ENCODE measurements around the gene AGRN. TPM values are rescaled to one million over a fixed set of nuclear protein-coding genes. Genes with fewer than 3 reads are reported as not detected.

AGRN gene
- total and polyA plus RNA-seq, 4 experiments from 2014 or later = 1.2 to 1.4 TPM; not detected in 2

- CTCF ChIA-PET (ENCODE audit: partially characterized antibody) = interaction anchor here (1.1 to 1.5 kb wide), 2 partner anchors 28 to 39 kb away, joined by 3 to 5 read pairs; partner anchors contain the start of gene ISG15
- no peak overlapping the region for H3K27ac Mint-ChIP-seq
These were observed 21.2 kb downstream of the AGRN start for GRCh38 chr1:1041092-1041523.

DNA sequence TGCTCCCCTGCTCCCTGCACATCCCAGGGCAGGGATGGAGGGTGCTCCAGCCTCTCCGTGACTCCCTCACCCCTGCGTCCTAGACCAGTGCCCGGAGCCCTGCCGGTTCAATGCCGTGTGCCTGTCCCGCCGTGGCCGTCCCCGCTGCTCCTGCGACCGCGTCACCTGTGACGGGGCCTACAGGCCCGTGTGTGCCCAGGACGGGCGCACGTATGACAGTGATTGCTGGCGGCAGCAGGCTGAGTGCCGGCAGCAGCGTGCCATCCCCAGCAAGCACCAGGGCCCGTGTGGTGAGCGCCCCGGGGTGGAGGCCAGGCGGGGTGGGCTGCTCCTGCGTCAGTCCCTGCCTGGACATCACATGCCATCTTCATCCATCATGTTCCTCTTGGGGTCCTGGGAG, 22.0 kb downstream of the AGRN start:
- POLR2A ChIA-PET (ENCODE audit: partially characterized antibody) = no interaction called here
- H3K27ac Mint-ChIP-seq = no peak overlapping the region
- H3K4me1 Mint-ChIP-seq = peaks cover 5 to 17% (median 11%) of the 10 kb centered on the region in 4 donors
- CTCF ChIA-PET (ENCODE audit: partially characterized antibody) = no interaction called here
- Histone ChIP-seq H3K4me3 (ENCODE audit: low read length in 2 of 2) (no peak overlapping the region), H3K36me3 (ENCODE audit: insufficient read depth, low read length) (no peaks in the 10 kb centered on the region), H3K27me3 (ENCODE audit: insufficient read depth, low read length) (no peaks in the 10 kb centered on the region), H3K9me3 (ENCODE audit: control insufficient read depth in 1 of 2, low read length in 2 of 2) (no peaks in the 10 kb centered on the region), H3K27ac (ENCODE audit: low read depth, low read length) (no peak overlapping the region), H3K4me1 (ENCODE audit: insufficient read depth, low read length) (peaks cover 17% of the 10 kb centered on the region)
- H3K9me3 Mint-ChIP-seq = peaks cover 0 to 4% (median 1%) of the 10 kb centered on the region in 8 donors
- no peak overlapping the region for H3K4me3 Mint-ChIP-seq
- peaks cover 5 to 6% of the 10 kb centered on the region in 2 donors for H3K27me3 Mint-ChIP-seq
- no peaks in the 10 kb centered on the region for H3K36me3 Mint-ChIP-seq
- intact Hi-C loops (cut with micrococcal nuclease) = loop anchor here (5.0 kb wide), 1 partner anchor 75 kb away; the partner anchor contains the start of gene C1orf159
- DNase-seq = no peak

More at GRCh38 chr1:1041092-1041523, 21.2 kb downstream of the AGRN start:
- Histone ChIP-seq H3K4me1 (ENCODE audit: insufficient read depth, low read length) (peaks cover 17% of the 10 kb centered on the region), H3K27me3 (ENCODE audit: insufficient read depth, low read length) (no peaks in the 10 kb centered on the region), H3K36me3 (ENCODE audit: insufficient read depth, low read length) (no peaks in the 10 kb centered on the region), H3K4me3 (ENCODE audit: low read length in 2 of 2) (no peak overlapping the region), H3K27ac (ENCODE audit: low read depth, low read length) (no peak overlapping the region), H3K9me3 (ENCODE audit: control insufficient read depth in 1 of 2, low read length in 2 of 2) (no peaks in the 10 kb centered on the region)
- Mint-ChIP-seq H3K36me3 (no peaks in the 10 kb centered on the region), H3K4me3 (no peak overlapping the region), H3K27me3 (peaks cover 6 to 7% of the 10 kb centered on the region in 2 donors), H3K9me3 (peaks cover 0 to 4% (median 1%) of the 10 kb centered on the region in 8 donors), H3K4me1 (peaks cover 5 to 17% (median 11%) of the 10 kb centered on the region in 4 donors)
- POLR2A ChIA-PET (ENCODE audit: partially characterized antibody) = interaction anchor here (1.0 to 2.1 kb wide), 3 partner anchors 27 to 279 kb away, joined by 3 to 10 read pairs (median 3); partner anchors contain the start of gene ISG15
- intact Hi-C loops (cut with micrococcal nuclease) = loop anchor here (5.0 kb wide), 1 partner anchor 76 kb away; the partner anchor contains the start of gene C1orf159
- no peak for DNase-seq

DNA sequence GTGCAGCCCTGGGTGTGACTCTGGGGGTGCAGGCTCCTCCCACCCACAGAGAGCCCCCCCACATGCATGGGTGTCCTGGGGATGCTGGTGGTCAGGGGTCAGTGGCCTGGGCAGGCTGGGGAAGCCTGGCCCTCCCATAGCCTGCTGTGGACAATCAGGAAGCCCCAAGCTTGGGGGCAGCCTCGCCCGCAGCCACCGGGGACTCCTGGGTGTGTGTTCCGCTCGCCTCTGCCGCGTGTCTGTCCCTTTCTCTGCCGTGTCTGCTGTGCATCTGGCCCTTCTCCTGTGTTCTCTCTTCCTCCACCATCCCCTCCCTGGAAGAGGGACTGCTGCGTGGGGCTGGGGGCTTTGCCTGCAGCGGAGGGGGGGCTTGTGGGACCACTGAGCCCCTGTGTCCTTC, 22.9 kb downstream of the AGRN start:
- Histone ChIP-seq H3K4me1 (ENCODE audit: insufficient read depth, low read length) (peaks cover 17% of the 10 kb centered on the region), H3K27ac (ENCODE audit: low read depth, low read length) (no peak overlapping the region), H3K4me3 (ENCODE audit: low read length in 2 of 2) (no peak overlapping the region), H3K9me3 (ENCODE audit: control insufficient read depth in 1 of 2, low read length in 2 of 2) (no peaks in the 10 kb centered on the region), H3K27me3 (ENCODE audit: insufficient read depth, low read length) (no peaks in the 10 kb centered on the region), H3K36me3 (ENCODE audit: insufficient read depth, low read length) (no peaks in the 10 kb centered on the region)
- no peaks in the 10 kb centered on the region for H3K36me3 Mint-ChIP-seq
- peak overlapping the region in 3 of 7 donors; percentile 40 to 64 (median 41) for H3K27ac Mint-ChIP-seq
- ChIA-PET POLR2A (ENCODE audit: partially characterized antibody) (no interaction called here), CTCF (ENCODE audit: partially characterized antibody) (no interaction called here)
- intact Hi-C loops (cut with micrococcal nuclease) = loop anchor here (5.0 kb wide), 1 partner anchor 74 kb away; the partner anchor contains the start of gene C1orf159
- H3K4me3 Mint-ChIP-seq = peak overlapping the region in 1 of 8 donors; percentile 17
- peaks cover 0 to 4% (median 1%) of the 10 kb centered on the region in 8 donors for H3K9me3 Mint-ChIP-seq
- DNase-seq = no peak
- H3K4me1 Mint-ChIP-seq = peaks cover 5 to 17% (median 11%) of the 10 kb centered on the region in 4 donors
- H3K27me3 Mint-ChIP-seq = peaks cover under 1 to 6% of the 10 kb centered on the region in 2 donors

GRCh38 chr1:1043411-1043810, 23.5 kb downstream of the AGRN start:
- peaks cover 5 to 15% (median 11%) of the 10 kb centered on the region in 4 donors for H3K4me1 Mint-ChIP-seq
- H3K36me3 Mint-ChIP-seq = no peaks in the 10 kb centered on the region
- intact Hi-C loops (cut with micrococcal nuclease) = loop anchor here (5.0 kb wide), 1 partner anchor 74 kb away; the partner anchor contains the start of gene C1orf159
- H3K9me3 ChIP-seq (ENCODE audit: control insufficient read depth in 1 of 2, low read length in 2 of 2) = no peaks in the 10 kb centered on the region
- H3K36me3 ChIP-seq (ENCODE audit: insufficient read depth, low read length) = no peaks in the 10 kb centered on the region
- peaks cover 17% of the 10 kb centered on the region for H3K4me1 ChIP-seq (ENCODE audit: insufficient read depth, low read length)
- no peak overlapping the region for H3K4me3 ChIP-seq (ENCODE audit: low read length in 2 of 2)
- H3K27ac Mint-ChIP-seq = peak overlapping the region in 1 of 7 donors; percentile 40
- no peaks in the 10 kb centered on the region for H3K27me3 ChIP-seq (ENCODE audit: insufficient read depth, low read length)
- H3K27ac ChIP-seq (ENCODE audit: low read depth, low read length) = no peak overlapping the region
- no peak for DNase-seq
- CTCF ChIA-PET (ENCODE audit: partially characterized antibody) = no interaction called here
- POLR2A ChIA-PET (ENCODE audit: partially characterized antibody) = no interaction called here
- H3K27me3 Mint-ChIP-seq = peaks cover 0 to 6% of the 10 kb centered on the region in 2 donors
- peaks cover 0 to 4% (median 1%) of the 10 kb centered on the region in 8 donors for H3K9me3 Mint-ChIP-seq
- H3K4me3 Mint-ChIP-seq = no peak overlapping the region

GRCh38 chr1:1043921-1044320, 24.0 kb downstream of the AGRN start:
- Histone ChIP-seq H3K36me3 (ENCODE audit: insufficient read depth, low read length) (no peaks in the 10 kb centered on the region), H3K9me3 (ENCODE audit: control insufficient read depth in 1 of 2, low read length in 2 of 2) (no peaks in the 10 kb centered on the region), H3K27me3 (ENCODE audit: insufficient read depth, low read length) (no peaks in the 10 kb centered on the region), H3K4me3 (ENCODE audit: low read length in 2 of 2) (no peak overlapping the region), H3K27ac (ENCODE audit: low read depth, low read length) (no peak overlapping the region), H3K4me1 (ENCODE audit: insufficient read depth, low read length) (peaks cover 16% of the 10 kb centered on the region)
- intact Hi-C loops (cut with micrococcal nuclease) = loop anchor here (5.0 kb wide), 1 partner anchor 73 kb away; the partner anchor contains the start of gene C1orf159
- Mint-ChIP-seq H3K27me3 (peaks cover 0 to 2% of the 10 kb centered on the region in 2 donors), H3K4me3 (no peak overlapping the region), H3K36me3 (no peaks in the 10 kb centered on the region), H3K4me1 (peaks cover 5 to 12% (median 8%) of the 10 kb centered on the region in 4 donors), H3K27ac (no peak overlapping the region), H3K9me3 (peaks cover 0 to 4% (median 1%) of the 10 kb centered on the region in 8 donors)
- CTCF ChIA-PET (ENCODE audit: partially characterized antibody) = no interaction called here
- DNase-seq = no peak
- POLR2A ChIA-PET (ENCODE audit: partially characterized antibody) = no interaction called here

- no peak overlapping the region for H3K27ac ChIP-seq (ENCODE audit: low read depth, low read length)
- H3K27me3 ChIP-seq (ENCODE audit: insufficient read depth, low read length) = no peaks in the 10 kb centered on the region
- H3K27me3 Mint-ChIP-seq = no peaks in the 10 kb centered on the region
- no peaks in the 10 kb centered on the region for H3K9me3 ChIP-seq (ENCODE audit: control insufficient read depth in 1 of 2, low read length in 2 of 2)
- H3K4me1 ChIP-seq (ENCODE audit: insufficient read depth, low read length) = peaks cover 10% of the 10 kb centered on the region
- peak overlapping the region in 1 of 7 donors; percentile 62 for H3K27ac Mint-ChIP-seq
- DNase-seq = no peak
- H3K36me3 Mint-ChIP-seq = no peaks in the 10 kb centered on the region
- H3K4me1 Mint-ChIP-seq = peaks cover 3 to 6% (median 4%) of the 10 kb centered on the region in 4 donors
- ChIA-PET POLR2A (ENCODE audit: partially characterized antibody) (no interaction called here), CTCF (ENCODE audit: partially characterized antibody) (no interaction called here)
- intact Hi-C loops (cut with micrococcal nuclease) = loop anchor here (5.0 kb wide), 1 partner anchor 73 kb away; the partner anchor contains the start of gene C1orf159
- no peak overlapping the region for H3K4me3 ChIP-seq (ENCODE audit: low read length in 2 of 2)
- peak overlapping the region in 1 of 8 donors; percentile 17 for H3K4me3 Mint-ChIP-seq
- no peaks in the 10 kb centered on the region for H3K36me3 ChIP-seq (ENCODE audit: insufficient read depth, low read length)
- peaks cover 0 to 4% (median 1%) of the 10 kb centered on the region in 8 donors for H3K9me3 Mint-ChIP-seq
These were observed 24.6 kb downstream of the AGRN start for GRCh38 chr1:1044455-1045078.

DNA sequence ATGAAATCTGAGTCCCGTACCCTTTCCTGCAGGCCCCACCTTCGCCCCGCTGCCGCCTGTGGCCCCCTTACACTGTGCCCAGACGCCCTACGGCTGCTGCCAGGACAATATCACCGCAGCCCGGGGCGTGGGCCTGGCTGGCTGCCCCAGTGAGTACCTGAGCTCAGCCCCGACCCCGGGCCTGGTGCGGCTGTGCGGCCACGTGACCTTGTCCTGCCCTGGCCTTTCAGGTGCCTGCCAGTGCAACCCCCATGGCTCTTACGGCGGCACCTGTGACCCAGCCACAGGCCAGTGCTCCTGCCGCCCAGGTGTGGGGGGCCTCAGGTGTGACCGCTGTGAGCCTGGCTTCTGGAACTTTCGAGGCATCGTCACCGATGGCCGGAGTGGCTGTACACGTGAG, 25.2 kb downstream of the AGRN start:
- H3K4me3 ChIP-seq (ENCODE audit: low read length in 2 of 2) = no peak overlapping the region
- Mint-ChIP-seq H3K4me3 (no peak overlapping the region), H3K27ac (peak overlapping the region in 1 of 7 donors; percentile 62), H3K4me1 (peaks cover 0 to 2% (median under 1%) of the 10 kb centered on the region in 4 donors), H3K36me3 (no peaks in the 10 kb centered on the region), H3K27me3 (no peaks in the 10 kb centered on the region), H3K9me3 (peaks cover 0 to 4% (median 1%) of the 10 kb centered on the region in 8 donors)
- no peaks in the 10 kb centered on the region for H3K36me3 ChIP-seq (ENCODE audit: insufficient read depth, low read length)
- H3K9me3 ChIP-seq (ENCODE audit: control insufficient read depth in 1 of 2, low read length in 2 of 2) = no peaks in the 10 kb centered on the region
- H3K4me1 ChIP-seq (ENCODE audit: insufficient read depth, low read length) = peaks cover 4% of the 10 kb centered on the region
- ChIA-PET POLR2A (ENCODE audit: partially characterized antibody) (no interaction called here), CTCF (ENCODE audit: partially characterized antibody) (no interaction called here)
- H3K27me3 ChIP-seq (ENCODE audit: insufficient read depth, low read length) = no peaks in the 10 kb centered on the region
- DNase-seq = no peak
- no peak overlapping the region for H3K27ac ChIP-seq (ENCODE audit: low read depth, low read length)
- intact Hi-C loops (cut with micrococcal nuclease) = no loop called here
